Measurements from ENCODE around the gene CD44. TPM values are rescaled to one million over a fixed set of nuclear protein-coding genes. Genes with fewer than 3 reads are reported as not detected.

CD44 gene
- polyA plus RNA-seq, 4 donors = 10.3 to 49.5 (median 18.1) TPM

DNA sequence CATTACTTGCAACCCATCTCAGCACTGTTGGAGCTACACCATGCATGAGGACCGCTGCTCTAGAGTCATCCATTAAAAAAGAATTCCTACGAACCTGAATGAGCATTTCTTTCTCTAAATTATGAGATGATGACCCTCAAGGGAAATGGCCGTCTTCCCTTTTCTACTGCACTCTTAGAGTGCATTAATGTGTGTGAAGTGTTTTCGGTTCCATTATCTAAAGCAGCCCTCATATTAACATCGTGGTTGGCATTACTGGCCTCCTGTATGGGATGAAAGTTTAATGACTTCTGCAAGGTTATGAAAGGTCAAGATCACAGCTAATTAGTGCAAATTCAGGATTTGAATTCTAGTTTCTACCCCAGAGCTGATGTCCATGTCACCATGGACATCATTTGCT, 16.7 kb downstream of the CD44 start:
- DNase-seq (ENCODE audit: low read depth in 4 of 4, low spot score in 3 of 4) = no peak

- DNase-seq (ENCODE audit: low read depth in 4 of 4, low spot score in 3 of 4) = no peak
Measured at GRCh38 chr11:35157814-35158700, 19.1 kb downstream of the CD44 start.

DNA sequence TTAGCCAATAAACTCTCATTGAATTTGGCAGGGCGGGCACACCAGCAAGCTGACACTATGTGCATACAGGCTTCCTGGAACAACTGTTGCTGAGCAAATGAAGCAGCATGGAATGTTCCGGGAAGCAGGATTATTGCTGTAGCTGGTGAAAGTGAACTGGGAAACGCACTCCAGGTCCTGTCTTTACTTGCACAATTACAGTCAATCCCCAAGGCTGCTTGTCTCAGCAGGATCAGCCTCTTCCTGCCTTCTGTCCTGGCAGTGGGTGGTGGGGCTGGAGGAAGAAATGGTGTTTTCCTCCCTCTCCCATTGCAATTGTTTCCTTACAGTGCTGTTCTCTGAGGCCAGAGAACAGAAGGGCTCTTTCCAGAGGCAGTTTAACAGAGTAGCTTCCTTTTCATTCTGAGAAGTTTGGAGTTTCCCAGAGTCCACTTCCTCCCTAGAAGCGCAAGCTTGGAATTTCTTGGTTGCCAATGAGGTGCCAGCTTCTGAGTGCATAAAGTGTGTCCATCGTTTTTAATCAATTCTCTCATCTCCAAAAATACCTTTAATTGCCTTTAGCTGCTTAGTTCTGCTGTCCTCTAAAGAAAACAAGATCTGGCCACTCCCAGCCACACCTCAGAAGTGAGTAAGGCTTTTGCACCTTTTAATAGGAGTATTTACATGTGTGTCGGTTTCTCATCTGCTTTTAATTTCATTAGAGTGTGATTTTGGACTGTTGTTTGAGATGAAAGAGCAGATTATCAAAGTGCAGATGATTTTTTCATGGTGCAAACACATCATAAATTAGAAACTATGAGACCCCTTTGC, 19.9 kb downstream of the CD44 start:
- DNase-seq (ENCODE audit: low read depth in 4 of 4, low spot score in 3 of 4) = no peak

DNA sequence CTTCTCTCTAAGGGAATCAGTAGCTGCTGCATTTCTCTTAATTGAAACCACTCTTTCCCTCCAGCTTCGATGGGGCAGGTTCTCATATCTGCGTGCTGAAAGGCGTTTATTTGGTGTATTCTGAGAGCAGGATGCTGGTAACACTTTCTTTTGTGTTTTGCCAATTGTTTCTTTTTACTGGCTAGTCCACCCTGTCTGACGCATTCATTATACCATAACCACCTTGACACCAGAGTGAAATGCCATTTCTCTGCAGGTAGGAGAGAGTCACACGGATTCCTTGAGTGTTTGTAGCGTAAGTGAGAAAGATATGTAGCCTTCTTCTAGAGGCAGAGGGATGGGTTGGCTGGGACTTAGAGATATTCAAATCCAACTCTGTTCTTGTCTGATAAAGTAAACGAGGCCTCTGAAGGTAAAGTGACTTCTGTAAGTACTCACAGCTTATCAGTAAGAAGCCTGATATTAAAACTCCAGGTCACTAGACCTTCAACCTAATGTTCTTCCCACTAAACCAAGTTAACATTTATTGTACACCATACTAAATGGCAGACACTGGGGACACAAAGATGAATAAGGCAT, 21.4 kb downstream of the CD44 start:
- no peak for DNase-seq (ENCODE audit: low read depth in 4 of 4, low spot score in 3 of 4)

GRCh38 chr11:35160902-35161597, 22.1 kb downstream of the CD44 start:
- no peak for DNase-seq (ENCODE audit: low read depth in 4 of 4, low spot score in 3 of 4)

GRCh38 chr11:35162745-35163144, 23.8 kb downstream of the CD44 start:
- no peak for DNase-seq (ENCODE audit: low read depth in 4 of 4, low spot score in 3 of 4)

- DNase-seq (ENCODE audit: low read depth in 4 of 4, low spot score in 3 of 4) = no peak
Measured at GRCh38 chr11:35163209-35163608, 24.2 kb downstream of the CD44 start.

DNA sequence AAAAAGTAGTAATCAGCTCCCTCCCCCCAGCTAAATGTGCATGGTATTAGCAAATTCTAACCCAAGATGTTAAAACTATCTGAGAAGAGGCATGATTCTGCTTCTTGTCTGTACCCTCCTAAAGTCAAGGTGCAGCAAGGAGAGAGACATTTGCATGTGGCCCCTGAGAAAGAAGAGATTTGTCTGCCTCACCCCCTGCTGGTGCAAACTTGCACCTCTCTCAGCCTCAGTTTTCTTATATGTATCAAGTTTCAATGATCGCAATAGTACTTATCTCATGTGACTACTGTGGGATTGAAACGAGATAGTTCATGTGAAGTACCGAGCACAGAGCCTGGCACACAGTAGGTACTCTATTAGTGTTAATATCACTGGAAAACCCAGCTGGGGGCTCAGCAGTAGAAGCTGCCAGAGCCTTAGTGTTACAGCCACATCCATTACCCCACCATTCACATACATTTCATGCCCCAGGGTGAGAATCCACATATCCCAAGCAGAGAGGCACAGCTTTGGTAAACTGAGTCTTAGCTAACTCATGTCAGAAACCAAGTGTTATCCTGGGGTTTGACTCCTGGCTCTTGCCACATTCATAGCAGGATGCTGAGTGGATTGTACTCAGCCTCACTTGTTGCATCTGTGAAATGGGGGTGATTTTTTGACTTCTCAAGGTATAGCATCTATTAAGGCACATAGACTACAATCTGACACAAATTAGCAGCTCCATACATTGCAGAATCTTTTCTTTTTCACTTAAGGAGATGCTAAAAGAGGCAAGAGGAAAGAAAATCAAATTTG, 24.9 kb downstream of the CD44 start:
- no peak for DNase-seq (ENCODE audit: low read depth in 4 of 4, low spot score in 3 of 4)

GRCh38 chr11:35165030-35165422, 26.1 kb downstream of the CD44 start:
- no peak for DNase-seq (ENCODE audit: low read depth in 4 of 4, low spot score in 3 of 4)

- no peak for DNase-seq (ENCODE audit: low read depth in 4 of 4, low spot score in 3 of 4)
Measured at GRCh38 chr11:35165423-35166368, 26.7 kb downstream of the CD44 start.

DNA sequence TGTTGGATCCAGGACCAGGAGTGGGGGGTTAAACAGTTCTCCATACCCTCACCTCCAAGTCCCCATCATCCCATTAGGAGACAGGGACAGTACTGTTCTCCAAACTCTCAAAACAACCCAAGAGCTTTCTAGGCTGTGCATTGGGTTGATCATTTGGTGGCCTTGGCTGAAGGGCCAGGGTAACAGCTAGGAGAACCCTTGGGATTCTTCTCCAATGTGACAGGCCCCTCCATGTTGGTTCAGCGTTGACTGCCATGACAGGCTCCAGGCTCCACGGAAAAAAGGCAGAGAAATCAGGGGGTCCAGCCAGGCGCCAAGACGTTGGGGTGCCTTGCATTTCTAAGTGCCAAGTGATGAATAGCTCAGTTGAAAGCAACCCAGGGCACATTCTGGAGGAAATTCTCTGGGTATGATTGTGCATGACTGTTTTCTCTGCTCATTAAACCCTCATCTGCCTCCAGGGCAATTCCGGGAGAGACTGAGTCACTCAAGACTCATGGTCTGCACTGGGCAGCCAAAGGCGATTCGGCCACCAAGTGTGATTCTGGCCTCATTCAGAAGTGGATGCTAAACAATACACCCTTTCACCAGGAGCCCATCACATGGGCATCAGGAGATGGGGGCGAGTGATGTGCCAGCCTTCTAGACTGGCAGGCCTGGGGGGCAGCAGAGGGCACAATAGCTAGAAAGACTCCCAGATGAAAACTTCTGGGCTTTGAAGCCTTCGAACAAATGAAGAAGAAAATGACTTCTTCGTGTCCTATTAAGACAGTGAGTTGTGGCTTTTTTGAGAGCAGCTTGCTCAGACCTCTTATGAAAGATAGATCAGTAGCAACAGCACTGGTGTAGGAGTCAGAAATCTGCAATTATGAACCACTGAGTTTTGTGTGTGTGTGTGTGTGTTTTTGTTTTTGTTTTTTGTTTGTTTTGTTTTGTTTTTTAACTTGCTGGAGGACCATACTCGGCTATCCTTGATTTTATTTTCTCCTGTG, 27.7 kb downstream of the CD44 start:
- DNase-seq (ENCODE audit: low read depth in 4 of 4, low spot score in 3 of 4) = no peak

- DNase-seq (ENCODE audit: low read depth in 4 of 4, low spot score in 3 of 4) = no peak
Measured at GRCh38 chr11:35167426-35167954, 28.5 kb downstream of the CD44 start.

DNA sequence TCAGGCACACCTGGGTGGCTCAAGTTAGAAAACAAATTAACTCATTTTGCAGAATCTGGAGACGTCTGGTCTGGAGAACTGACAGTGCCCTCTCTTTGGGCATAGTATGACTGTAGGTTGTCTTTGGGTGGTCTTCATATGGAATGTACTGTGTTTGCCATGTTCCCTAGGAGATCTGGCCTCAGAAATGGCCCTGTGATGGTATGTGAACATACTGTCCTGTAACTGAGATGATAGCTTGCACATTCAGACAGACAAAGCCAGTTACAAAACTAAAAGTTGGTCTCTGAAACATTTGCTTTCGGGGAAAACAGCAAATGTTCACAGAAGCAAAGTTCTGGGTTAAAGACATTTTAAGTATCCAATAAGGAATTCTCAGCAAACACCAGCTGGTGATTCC, 29.7 kb downstream of the CD44 start:
- DNase-seq (ENCODE audit: low read depth in 4 of 4, low spot score in 3 of 4) = no peak

DNA sequence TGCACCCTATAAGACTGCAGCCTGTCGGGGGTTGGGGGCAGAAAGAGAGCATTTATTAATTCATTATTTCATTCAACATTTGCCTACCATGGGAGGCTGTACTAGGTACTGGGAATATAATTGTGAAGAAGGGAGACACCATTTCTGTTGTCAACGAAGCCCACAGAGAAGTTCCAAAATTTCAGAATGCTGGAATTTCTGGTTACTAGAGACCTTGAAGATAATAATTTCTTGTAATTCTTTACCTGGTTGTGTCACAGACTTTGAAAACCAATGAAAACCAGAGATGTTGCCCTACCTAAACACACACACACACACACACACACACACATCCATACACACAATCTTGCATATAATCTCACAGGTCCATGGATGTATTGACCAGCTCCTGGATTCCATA, 30.1 kb downstream of the CD44 start:
- no peak for DNase-seq (ENCODE audit: low read depth in 4 of 4, low spot score in 3 of 4)

DNA sequence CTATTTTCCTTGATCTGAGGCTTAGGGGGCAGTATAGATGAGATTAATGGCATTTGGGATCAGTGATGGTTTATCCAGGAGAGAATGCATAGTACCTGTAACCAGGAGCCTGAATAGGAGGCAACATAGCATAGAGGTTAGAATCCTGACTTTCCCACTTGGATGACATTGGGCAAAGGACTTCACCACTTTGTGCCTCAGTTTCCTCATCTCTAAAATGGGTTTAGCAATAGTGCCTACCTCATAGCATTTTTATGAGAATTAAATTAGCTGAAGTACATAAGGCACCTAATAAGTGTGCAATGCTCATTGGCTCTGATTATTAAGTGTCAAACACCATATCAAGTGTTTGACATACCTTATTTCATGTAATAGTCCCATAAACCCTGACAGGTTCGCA, 30.8 kb downstream of the CD44 start:
- DNase-seq (ENCODE audit: low read depth in 4 of 4, low spot score in 3 of 4) = no peak

- DNase-seq (ENCODE audit: low read depth in 4 of 4, low spot score in 3 of 4) = no peak
Measured at GRCh38 chr11:35170503-35170902, 31.5 kb downstream of the CD44 start.

GRCh38 chr11:35171226-35171625, 32.3 kb downstream of the CD44 start:
- DNase-seq (ENCODE audit: low read depth in 4 of 4, low spot score in 3 of 4) = no peak
